HG03097 (cell line): ENCODE results near the gene CGREF1.
"Not testable (repeated sequence)": the region's sequence is repeated elsewhere in the genome, so short reads cannot be mapped to it uniquely, and the experiment has no call there.

ENCODE experiments used
- ATAC-seq: cut with Tn5 transposase; IDR thresholded peaks from one replicate; pipeline ENCODE4 v1.9.1; 2021; ENCODE audit not compliant: unreplicated experiment, low FRiP score

The CGREF1 gene

GRCh38 chr2:27115519-27115918 lies 3.4 kb downstream of the CGREF1 start:
- ATAC-seq, result no peak

- ATAC-seq, result not testable (repeated sequence)
These were observed 7.4 kb downstream of the CGREF1 start for GRCh38 chr2:27111392-27112078.

GRCh38 chr2:27110603-27111352 lies 8.2 kb downstream of the CGREF1 start:
- ATAC-seq, result not testable (repeated sequence)

- ATAC-seq, result no peak
These were observed 9.8 kb downstream of the CGREF1 start for GRCh38 chr2:27109083-27109482.

GRCh38 chr2:27108221-27108620 lies 10.7 kb downstream of the CGREF1 start:
- ATAC-seq, result no peak

GRCh38 chr2:27105981-27106380 lies 12.9 kb downstream of the CGREF1 start:
- ATAC-seq, result no peak

- no peak for ATAC-seq
These were observed 16.6 kb downstream of the CGREF1 start for GRCh38 chr2:27102329-27102728.

- no peak for ATAC-seq
These were observed 18.9 kb downstream of the CGREF1 start for GRCh38 chr2:27100036-27100435.

- ATAC-seq, result no peak
These were observed 19.5 kb downstream of the CGREF1 start for GRCh38 chr2:27099334-27099955.

- ATAC-seq, result no peak
These were observed 21.6 kb downstream of the CGREF1 start for GRCh38 chr2:27097341-27097740.

- no peak for ATAC-seq
These were observed 22.1 kb downstream of the CGREF1 start for GRCh38 chr2:27096748-27097297.

GRCh38 chr2:27095745-27096651 lies 22.9 kb downstream of the CGREF1 start:
- no peak for ATAC-seq

- no peak for ATAC-seq
These were observed 23.5 kb downstream of the CGREF1 start for GRCh38 chr2:27095427-27095744.

- no peak for ATAC-seq
These were observed 24.5 kb downstream of the CGREF1 start for GRCh38 chr2:27094353-27094984.

GRCh38 chr2:27093430-27094352 lies 25.2 kb downstream of the CGREF1 start:
- no peak for ATAC-seq

GRCh38 chr2:27092696-27093429 lies 26.1 kb downstream of the CGREF1 start:
- ATAC-seq, result no peak

- ATAC-seq, result no peak
These were observed 26.9 kb downstream of the CGREF1 start for GRCh38 chr2:27091746-27092695.
